ENCODE measurements around the gene ISG20L2. TPM values are rescaled to one million over a fixed set of nuclear protein-coding genes. Genes with fewer than 3 reads are reported as not detected.

ISG20L2 gene
- total RNA-seq, 1 experiment from 2014 or later: 41.7 TPM

GRCh38 chr1:156681196-156681960 is 47.2 kb downstream of the ISG20L2 start:
- BruUV-seq (replicated peaks): no TSS peak
- Histone ChIP-seq H3K4me2 (ENCODE audit: low read length) (no peak overlapping the region), H3K27ac (ENCODE audit: low read depth, low read length) (no peak overlapping the region), H3K4me3 (replicated peaks in 1 of 2; ENCODE audit: low read depth in 1 of 2, low read length in 2 of 2) (no peak overlapping the region), H3K9me2 (ENCODE audit: insufficient read depth) (no peaks in the 10 kb centered on the region), H3K27me3 (ENCODE audit: insufficient read depth, low read length) (no peaks in the 10 kb centered on the region), H3K9ac (ENCODE audit: low read length) (no peak overlapping the region), H3K36me3 (ENCODE audit: control insufficient read depth in 1 of 2, insufficient read depth in 2 of 2, low read length in 2 of 2) (no peaks in the 10 kb centered on the region), H4K20me1 (ENCODE audit: insufficient read depth) (no peaks in the 10 kb centered on the region), H3K79me2 (ENCODE audit: insufficient read depth, low read length) (no peaks in the 10 kb centered on the region), H2AFZ (ENCODE audit: low read depth, low read length, poor library complexity, severe bottlenecking) (no peak overlapping the region), H3K9me3 (ENCODE audit: control insufficient read depth in 1 of 2, insufficient read depth in 1 of 2, low read depth in 1 of 2, low read length in 2 of 2) (no peaks in the 10 kb centered on the region), H3K4me1 (ENCODE audit: control insufficient read depth in 1 of 2, insufficient read depth in 2 of 2, low read length in 2 of 2) (peaks cover 26 to 48% of the 10 kb centered on the region in 2 experiments)
- CTCF ChIA-PET: interaction anchor here (0.9 to 2.6 kb wide), 6 partner anchors 12 to 179 kb away, joined by 3 to 13 read pairs (median 8); partner anchors contain the start of genes CRABP2 and NTRK1
- intact Hi-C loops (cut with micrococcal nuclease): no loop called here
- POLR2A ChIA-PET: interaction anchor here (1.4 kb wide), 1 partner anchor 20 kb away, joined by 8 read pairs; no protein-coding TSS in a partner anchor
- RAD21 ChIA-PET (ENCODE audit: low non-redundant PET in 1 of 2, low total read pairs in 2 of 2, uncharacterized antibody in 2 of 2, unreplicated experiment in 2 of 2): no interaction called here
- DNase-seq (ENCODE audit: low read depth, low spot score): no peak
- no peak for ATAC-seq
- TF ChIP-seq, protein P1, sequence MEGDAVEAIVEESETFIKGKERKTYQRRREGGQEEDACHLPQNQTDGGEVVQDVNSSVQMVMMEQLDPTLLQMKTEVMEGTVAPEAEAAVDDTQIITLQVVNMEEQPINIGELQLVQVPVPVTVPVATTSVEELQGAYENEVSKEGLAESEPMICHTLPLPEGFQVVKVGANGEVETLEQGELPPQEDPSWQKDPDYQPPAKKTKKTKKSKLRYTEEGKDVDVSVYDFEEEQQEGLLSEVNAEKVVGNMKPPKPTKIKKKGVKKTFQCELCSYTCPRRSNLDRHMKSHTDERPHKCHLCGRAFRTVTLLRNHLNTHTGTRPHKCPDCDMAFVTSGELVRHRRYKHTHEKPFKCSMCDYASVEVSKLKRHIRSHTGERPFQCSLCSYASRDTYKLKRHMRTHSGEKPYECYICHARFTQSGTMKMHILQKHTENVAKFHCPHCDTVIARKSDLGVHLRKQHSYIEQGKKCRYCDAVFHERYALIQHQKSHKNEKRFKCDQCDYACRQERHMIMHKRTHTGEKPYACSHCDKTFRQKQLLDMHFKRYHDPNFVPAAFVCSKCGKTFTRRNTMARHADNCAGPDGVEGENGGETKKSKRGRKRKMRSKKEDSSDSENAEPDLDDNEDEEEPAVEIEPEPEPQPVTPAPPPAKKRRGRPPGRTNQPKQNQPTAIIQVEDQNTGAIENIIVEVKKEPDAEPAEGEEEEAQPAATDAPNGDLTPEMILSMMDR (IDR thresholded peaks at IDR 0.05 in 2 of 3, conservative IDR thresholded peaks at IDR 0.05 in 1 of 3; ENCODE audit: borderline replicate concordance in 1 of 3, insufficient read depth in 1 of 3, low read depth in 2 of 3, low read length in 2 of 3): no peak
- TF ChIP-seq ZBTB33 (IDR thresholded peaks at IDR 0.05; ENCODE audit: extremely low read depth, insufficient replicate concordance, low read length) (no peak), SP1 (IDR thresholded peaks at IDR 0.05; ENCODE audit: low read depth) (no peak), TCF7L2 (IDR thresholded peaks at IDR 0.05; ENCODE audit: borderline replicate concordance, extremely low read depth, insufficient read depth, insufficient read length) (no peak), JUND (IDR thresholded peaks at IDR 0.05) (no peak)

All from HCT116 (cell line).